ENCODE measurements around the gene BMPER.

Gene BMPER

DNA sequence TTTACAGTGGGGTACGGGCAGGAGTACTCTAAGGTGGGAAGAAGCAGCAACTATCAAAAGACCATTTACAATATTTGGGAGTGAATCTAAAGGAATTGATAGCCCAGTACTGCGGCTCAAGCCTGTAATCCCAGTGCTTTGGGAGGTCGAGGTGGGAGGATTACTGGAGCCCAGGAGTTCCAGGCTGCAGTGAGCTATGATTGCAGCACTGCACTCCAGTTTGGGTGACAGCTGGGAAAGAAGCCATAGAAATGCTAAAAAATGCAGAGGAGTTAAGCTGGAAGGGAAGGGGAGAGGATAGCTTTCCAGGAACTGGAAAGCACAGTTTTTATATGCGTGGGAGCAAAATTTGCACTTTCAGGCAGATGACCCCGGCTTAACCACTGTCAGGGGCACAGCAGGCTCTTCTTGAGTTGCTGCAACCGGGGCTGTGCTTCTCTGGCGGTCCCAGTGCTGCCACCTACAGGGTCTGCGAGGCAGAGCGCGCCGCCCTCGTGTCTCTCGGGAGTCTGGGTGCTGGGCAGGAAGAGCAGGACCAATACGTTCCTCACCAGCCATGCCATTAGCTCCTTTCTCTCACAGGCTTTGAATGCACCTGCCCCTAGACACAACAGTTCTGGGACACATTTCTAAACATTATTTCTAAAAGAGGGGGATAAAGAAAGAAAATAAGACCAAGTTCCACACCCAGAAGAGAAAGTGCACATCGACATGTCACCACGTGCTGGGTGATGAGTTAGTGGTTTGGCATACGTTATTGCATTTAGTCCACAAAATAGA, 10.1 kb upstream of the BMPER start:
- H3K4me3 ChIP-seq (ENCODE audit: low read depth, low read length) = no peak overlapping the region

DNA sequence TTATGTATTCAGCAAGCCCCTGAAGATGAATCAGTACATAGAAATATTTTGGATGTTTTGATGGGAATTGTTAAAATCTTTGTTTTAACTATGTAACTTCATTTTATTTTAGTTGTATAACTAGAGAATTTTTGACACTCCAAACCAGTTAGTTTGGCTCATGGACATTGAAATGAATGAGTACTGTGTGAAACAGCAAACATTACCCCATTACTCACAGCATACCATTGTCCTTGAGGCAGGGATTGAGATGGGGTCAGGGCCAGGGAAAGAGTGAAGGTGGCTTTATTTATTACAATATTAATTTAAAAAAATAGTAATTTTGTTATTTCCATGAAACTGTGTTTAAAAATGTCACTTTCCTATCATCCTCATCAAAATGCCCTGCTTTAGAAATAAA, 4.8 kb upstream of the BMPER start:
- H3K36me3 ChIP-seq (ENCODE audit: control insufficient read depth, insufficient read depth, low read length) = no peaks in the 10 kb centered on the region
- peaks cover 22% of the 10 kb centered on the region for H3K4me1 ChIP-seq (ENCODE audit: control insufficient read depth, insufficient read depth, low read length)
- H3K9ac ChIP-seq (ENCODE audit: low read depth, low read length) = no peak overlapping the region
- H3K27me3 ChIP-seq (ENCODE audit: control insufficient read depth, insufficient read depth, low read length) = peaks cover 17% of the 10 kb centered on the region
- H3K4me3 ChIP-seq (ENCODE audit: low read depth, low read length) = no peak overlapping the region
- H3K9me3 ChIP-seq (ENCODE audit: control insufficient read depth, insufficient read depth, low read length) = no peaks in the 10 kb centered on the region

More for the DNA sequence above, 10.1 kb upstream of the BMPER start:
- H3K4me1 ChIP-seq (ENCODE audit: control insufficient read depth, insufficient read depth, low read length) = peaks cover 10% of the 10 kb centered on the region
- no peaks in the 10 kb centered on the region for H3K27me3 ChIP-seq (ENCODE audit: control insufficient read depth, insufficient read depth, low read length)
- H3K36me3 ChIP-seq (ENCODE audit: control insufficient read depth, insufficient read depth, low read length) = no peaks in the 10 kb centered on the region
- no peaks in the 10 kb centered on the region for H3K9me3 ChIP-seq (ENCODE audit: control insufficient read depth, insufficient read depth, low read length)
- H3K9ac ChIP-seq (ENCODE audit: low read depth, low read length) = no peak overlapping the region

DNA sequence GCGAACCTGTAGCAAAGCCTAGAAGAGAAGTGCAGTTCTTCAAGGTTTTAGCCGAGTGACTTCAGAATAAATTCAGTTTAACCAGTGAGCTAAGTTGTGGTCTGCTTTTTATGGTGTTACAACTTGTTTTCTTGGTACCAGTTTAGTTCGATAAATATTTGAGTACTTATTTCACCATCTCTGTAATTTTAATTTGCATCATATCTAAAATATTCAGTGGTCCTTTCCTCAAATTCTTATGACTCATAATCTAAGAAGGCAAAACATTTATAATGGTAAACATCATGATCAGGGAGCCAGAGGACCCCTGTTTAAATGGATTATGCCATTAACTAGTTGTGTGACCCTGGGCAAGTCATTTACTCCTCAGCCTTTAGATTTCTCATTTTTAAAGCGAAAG, 4.1 kb upstream of the BMPER start:
- H3K27me3 ChIP-seq (ENCODE audit: control insufficient read depth, insufficient read depth, low read length) = peaks cover 21% of the 10 kb centered on the region
- H3K9me3 ChIP-seq (ENCODE audit: control insufficient read depth, insufficient read depth, low read length) = no peaks in the 10 kb centered on the region

DNA sequence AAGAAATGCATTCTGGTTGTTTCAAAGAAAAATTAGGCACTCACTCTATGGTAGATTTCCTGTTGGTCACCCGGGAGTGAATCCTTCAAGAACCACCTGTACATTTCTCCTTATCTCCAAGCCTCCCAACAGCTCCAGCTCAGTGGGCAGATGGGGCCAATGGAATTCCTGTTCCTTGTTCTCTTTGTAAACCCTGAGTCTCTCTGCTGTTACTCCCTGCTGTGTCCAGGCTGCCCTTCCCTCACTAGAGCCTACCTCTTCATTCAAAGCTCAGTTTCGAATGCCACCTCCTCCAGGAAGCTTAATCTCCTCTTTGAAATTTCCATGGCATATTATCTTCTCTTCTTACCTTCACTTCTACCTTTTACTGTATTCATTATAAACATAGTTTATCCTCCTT, 3.5 kb upstream of the BMPER start:
- Histone ChIP-seq H3K4me3 (ENCODE audit: low read depth, low read length) (no peak overlapping the region), H3K9ac (ENCODE audit: low read depth, low read length) (no peak overlapping the region), H3K4me1 (ENCODE audit: control insufficient read depth, insufficient read depth, low read length) (peaks cover 20% of the 10 kb centered on the region), H3K9me3 (ENCODE audit: control insufficient read depth, insufficient read depth, low read length) (no peaks in the 10 kb centered on the region), H3K27me3 (ENCODE audit: control insufficient read depth, insufficient read depth, low read length) (peaks cover 27% of the 10 kb centered on the region), H3K36me3 (ENCODE audit: control insufficient read depth, insufficient read depth, low read length) (no peaks in the 10 kb centered on the region)

More for the DNA sequence above, 4.1 kb upstream of the BMPER start:
- H3K4me1 ChIP-seq (ENCODE audit: control insufficient read depth, insufficient read depth, low read length) = peaks cover 22% of the 10 kb centered on the region
- no peak overlapping the region for H3K9ac ChIP-seq (ENCODE audit: low read depth, low read length)
- no peak overlapping the region for H3K4me3 ChIP-seq (ENCODE audit: low read depth, low read length)
- H3K36me3 ChIP-seq (ENCODE audit: control insufficient read depth, insufficient read depth, low read length) = no peaks in the 10 kb centered on the region

DNA sequence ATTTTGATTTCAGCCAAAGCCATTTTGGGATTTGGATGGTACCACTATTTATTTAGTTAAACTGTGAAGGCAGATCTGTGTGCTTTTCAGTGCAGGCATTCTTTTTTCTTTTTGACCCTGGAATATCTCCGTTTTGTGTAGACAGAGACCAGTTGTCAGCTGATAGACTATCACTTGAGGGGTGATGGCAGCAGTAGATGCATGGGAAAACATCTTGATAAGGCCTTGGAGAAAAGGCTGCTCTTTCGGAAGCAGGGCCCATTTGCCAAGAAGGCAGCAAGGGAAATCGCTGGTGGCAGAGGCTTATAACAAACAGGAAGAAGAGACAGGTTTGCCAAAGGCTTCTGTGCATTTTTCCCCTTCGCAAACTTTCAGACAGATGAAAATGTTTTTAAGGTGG, 2.6 kb upstream of the BMPER start:
- Histone ChIP-seq H3K4me1 (ENCODE audit: control insufficient read depth, insufficient read depth, low read length) (peaks cover 12% of the 10 kb centered on the region), H3K9me3 (ENCODE audit: control insufficient read depth, insufficient read depth, low read length) (no peaks in the 10 kb centered on the region), H3K36me3 (ENCODE audit: control insufficient read depth, insufficient read depth, low read length) (no peaks in the 10 kb centered on the region), H3K27me3 (ENCODE audit: control insufficient read depth, insufficient read depth, low read length) (peaks cover 36% of the 10 kb centered on the region), H3K9ac (ENCODE audit: low read depth, low read length) (no peak overlapping the region), H3K4me3 (ENCODE audit: low read depth, low read length) (no peak overlapping the region)

DNA sequence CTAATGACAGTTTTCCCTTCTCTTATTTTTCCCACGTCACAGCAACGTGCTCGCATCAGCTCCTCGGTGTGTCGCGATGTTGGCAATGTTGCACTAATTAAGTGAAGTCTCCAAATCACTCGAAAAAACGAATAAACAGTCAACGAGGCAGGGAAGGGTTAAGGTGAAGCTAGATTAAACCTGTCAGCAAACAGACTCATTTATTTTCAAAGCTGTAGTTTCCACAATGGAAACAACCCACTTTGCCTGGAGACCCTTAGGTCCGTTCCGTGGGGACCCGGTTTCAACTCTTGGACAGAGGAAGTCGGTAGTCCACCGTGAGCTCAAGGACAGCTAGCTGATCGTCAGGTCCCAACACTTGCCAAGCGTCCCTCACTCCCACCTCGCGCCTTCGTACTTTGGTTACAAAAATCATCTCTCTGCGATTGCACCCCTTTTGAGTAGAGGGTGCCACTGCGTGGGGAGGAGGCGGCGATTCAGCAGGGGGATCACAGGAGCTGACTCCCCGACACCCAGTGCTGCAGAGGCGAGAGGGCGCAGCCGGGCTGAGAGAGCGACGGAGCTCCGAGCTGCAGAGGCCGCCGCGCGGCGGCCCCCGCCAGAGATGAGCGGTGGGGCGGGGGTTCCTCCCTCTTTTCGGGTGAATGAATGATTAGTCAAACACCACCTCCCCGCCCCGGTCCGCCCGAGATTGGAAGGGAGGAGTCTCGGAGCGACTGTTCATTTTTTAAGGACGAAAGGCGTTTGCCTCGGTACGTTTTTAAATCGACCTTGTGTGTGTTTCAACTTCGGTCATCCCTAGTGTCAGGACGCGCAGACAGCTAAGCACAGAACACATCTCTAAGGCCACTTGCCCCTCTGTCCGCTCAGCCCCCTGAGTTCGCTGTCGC, 1.3 kb upstream of the BMPER start:
- Histone ChIP-seq H3K9ac (ENCODE audit: low read depth, low read length) (no peak overlapping the region), H3K27me3 (ENCODE audit: control insufficient read depth, insufficient read depth, low read length) (peaks cover 38% of the 10 kb centered on the region), H3K4me1 (ENCODE audit: control insufficient read depth, insufficient read depth, low read length) (peaks cover 12% of the 10 kb centered on the region), H3K36me3 (ENCODE audit: control insufficient read depth, insufficient read depth, low read length) (no peaks in the 10 kb centered on the region), H3K9me3 (ENCODE audit: control insufficient read depth, insufficient read depth, low read length) (no peaks in the 10 kb centered on the region), H3K4me3 (ENCODE audit: low read depth, low read length) (peak overlapping the region; percentile 76)

DNA sequence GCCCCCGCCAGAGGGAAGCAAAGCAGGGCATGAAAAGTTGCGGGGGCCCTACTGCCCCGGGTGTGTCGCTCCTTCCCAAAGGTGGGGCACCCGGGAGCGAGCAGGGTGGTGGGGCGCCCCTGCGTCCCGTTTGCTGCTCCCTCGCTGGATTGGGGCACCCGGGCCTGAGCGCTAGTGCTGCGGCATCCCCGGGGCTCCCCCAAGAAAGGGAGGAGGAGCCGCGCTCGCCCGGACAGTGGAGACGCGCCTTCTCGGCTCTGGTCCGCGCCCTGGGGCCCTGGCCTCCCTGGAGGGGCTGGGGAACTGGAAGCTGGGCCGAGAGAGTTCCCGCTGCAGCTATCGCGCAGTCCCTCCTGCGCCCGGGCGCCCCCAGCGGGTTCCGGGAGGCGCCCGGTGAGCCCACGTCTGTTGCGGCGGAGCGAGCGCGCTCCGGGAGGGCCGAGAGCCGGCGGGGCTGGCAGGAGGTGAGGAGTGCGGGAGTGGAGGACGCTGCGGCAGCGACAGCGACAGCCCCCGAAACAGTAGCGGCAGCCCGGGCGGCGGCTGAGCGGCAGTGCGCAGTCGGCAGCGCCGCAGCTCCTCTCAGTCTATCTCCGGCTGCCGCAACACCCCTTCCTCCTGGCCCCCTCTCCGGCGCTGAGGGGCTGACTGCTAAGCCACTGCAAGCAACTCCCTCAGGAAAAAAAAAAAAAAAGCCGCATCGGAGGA, 504 bp upstream of the BMPER start:
- Histone ChIP-seq H3K4me1 (ENCODE audit: control insufficient read depth, insufficient read depth, low read length) (peaks cover 12% of the 10 kb centered on the region), H3K36me3 (ENCODE audit: control insufficient read depth, insufficient read depth, low read length) (no peaks in the 10 kb centered on the region), H3K4me3 (ENCODE audit: low read depth, low read length) (peak overlapping the region; percentile 76), H3K27me3 (ENCODE audit: control insufficient read depth, insufficient read depth, low read length) (peaks cover 38% of the 10 kb centered on the region), H3K9ac (ENCODE audit: low read depth, low read length) (no peak overlapping the region), H3K9me3 (ENCODE audit: control insufficient read depth, insufficient read depth, low read length) (no peaks in the 10 kb centered on the region)

DNA sequence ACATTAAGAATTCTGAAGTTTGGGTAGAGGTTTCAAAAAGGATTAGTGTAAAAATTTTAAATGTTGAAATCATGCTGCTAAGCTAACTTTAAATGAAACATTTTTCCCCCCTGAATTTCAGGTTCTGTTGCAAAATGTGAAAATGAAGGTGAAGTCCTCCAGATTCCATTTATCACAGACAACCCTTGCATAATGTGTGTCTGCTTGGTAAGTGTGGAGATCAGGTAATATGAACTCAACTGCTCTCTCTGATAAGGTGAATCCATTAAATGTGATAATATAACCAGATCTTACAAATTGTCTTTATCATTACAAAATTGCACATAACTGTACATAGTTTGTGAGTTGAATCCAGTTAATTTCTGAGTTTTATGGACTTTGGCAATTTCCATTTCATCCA, 1.4 kb downstream of the BMPER start:
- no peak overlapping the region for H3K9ac ChIP-seq (ENCODE audit: low read depth, low read length)
- H3K4me3 ChIP-seq (ENCODE audit: low read depth, low read length) = no peak overlapping the region

DNA sequence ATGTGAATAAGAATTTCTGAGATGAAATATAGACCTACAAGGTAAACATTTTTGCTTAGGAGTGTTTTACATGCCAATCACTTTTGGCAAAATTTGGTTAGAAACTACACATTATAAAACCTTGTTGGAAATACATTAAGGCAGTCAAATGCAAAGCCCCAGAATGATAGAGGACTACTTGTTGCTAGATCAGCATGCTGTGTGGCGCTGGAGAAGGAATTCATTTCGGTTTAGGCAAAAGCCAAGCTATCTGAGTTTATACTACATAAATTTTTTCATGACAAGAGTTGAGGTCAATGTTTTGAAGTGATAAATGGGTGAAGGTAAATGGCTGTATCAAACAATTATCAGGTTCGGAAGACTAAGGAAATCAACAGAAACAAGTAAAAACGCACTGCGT, 2.3 kb downstream of the BMPER start:
- Histone ChIP-seq H3K27me3 (ENCODE audit: control insufficient read depth, insufficient read depth, low read length) (peaks cover 37% of the 10 kb centered on the region), H3K4me3 (ENCODE audit: low read depth, low read length) (no peak overlapping the region), H3K9ac (ENCODE audit: low read depth, low read length) (no peak overlapping the region)

More for the DNA sequence above, 1.4 kb downstream of the BMPER start:
- peaks cover 38% of the 10 kb centered on the region for H3K27me3 ChIP-seq (ENCODE audit: control insufficient read depth, insufficient read depth, low read length)
- no peaks in the 10 kb centered on the region for H3K36me3 ChIP-seq (ENCODE audit: control insufficient read depth, insufficient read depth, low read length)
- peaks cover 10% of the 10 kb centered on the region for H3K4me1 ChIP-seq (ENCODE audit: control insufficient read depth, insufficient read depth, low read length)
- H3K9me3 ChIP-seq (ENCODE audit: control insufficient read depth, insufficient read depth, low read length) = no peaks in the 10 kb centered on the region

DNA sequence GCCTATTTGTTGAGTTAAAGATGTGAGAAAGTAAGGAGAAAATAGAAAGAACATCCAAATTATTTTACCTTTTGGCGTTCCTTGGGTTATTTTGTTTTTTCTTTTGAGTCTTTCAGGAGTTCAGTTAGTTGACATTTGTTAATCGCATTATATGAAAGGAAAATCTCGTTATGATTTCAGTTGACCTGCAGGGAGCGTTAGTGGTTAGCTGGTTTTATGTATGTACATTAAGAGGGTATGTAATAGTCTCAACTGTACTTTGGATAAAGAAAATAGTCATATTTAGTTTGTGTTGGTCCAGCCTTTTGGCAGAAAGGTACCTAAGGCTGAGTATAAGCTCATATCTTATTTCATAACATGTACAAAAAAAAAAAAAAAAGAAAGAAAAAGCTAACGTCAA, 4.0 kb downstream of the BMPER start:
- Histone ChIP-seq H3K4me1 (ENCODE audit: control insufficient read depth, insufficient read depth, low read length) (no peaks in the 10 kb centered on the region), H3K4me3 (ENCODE audit: low read depth, low read length) (no peak overlapping the region), H3K9ac (ENCODE audit: low read depth, low read length) (no peak overlapping the region), H3K27me3 (ENCODE audit: control insufficient read depth, insufficient read depth, low read length) (peaks cover 22% of the 10 kb centered on the region), H3K36me3 (ENCODE audit: control insufficient read depth, insufficient read depth, low read length) (no peaks in the 10 kb centered on the region), H3K9me3 (ENCODE audit: control insufficient read depth, insufficient read depth, low read length) (no peaks in the 10 kb centered on the region)

More for the DNA sequence above, 2.3 kb downstream of the BMPER start:
- Histone ChIP-seq H3K9me3 (ENCODE audit: control insufficient read depth, insufficient read depth, low read length) (no peaks in the 10 kb centered on the region), H3K4me1 (ENCODE audit: control insufficient read depth, insufficient read depth, low read length) (peaks cover 3% of the 10 kb centered on the region), H3K36me3 (ENCODE audit: control insufficient read depth, insufficient read depth, low read length) (no peaks in the 10 kb centered on the region)

DNA sequence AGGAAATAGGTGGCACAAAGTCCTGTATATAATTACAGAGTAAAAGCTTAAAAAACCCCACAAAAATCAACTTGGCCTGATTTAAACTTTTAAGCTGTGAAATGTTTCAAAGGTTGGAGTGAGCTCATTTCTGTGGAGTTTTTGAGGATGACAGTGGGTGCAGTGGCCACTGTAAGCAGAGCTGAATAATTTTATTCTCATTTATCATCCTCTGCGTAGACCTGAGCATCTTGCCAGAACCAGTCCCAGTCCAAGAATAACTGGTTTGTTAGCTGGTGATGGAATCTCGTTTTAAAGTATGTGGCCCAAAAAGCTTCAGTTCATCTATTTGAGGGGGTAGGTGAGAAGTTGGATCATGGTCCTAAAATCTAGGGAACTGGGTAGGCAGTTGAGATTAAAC, 4.4 kb downstream of the BMPER start:
- Histone ChIP-seq H3K27me3 (ENCODE audit: control insufficient read depth, insufficient read depth, low read length) (peaks cover 22% of the 10 kb centered on the region), H3K36me3 (ENCODE audit: control insufficient read depth, insufficient read depth, low read length) (no peaks in the 10 kb centered on the region), H3K4me3 (ENCODE audit: low read depth, low read length) (no peak overlapping the region), H3K4me1 (ENCODE audit: control insufficient read depth, insufficient read depth, low read length) (no peaks in the 10 kb centered on the region), H3K9ac (ENCODE audit: low read depth, low read length) (no peak overlapping the region), H3K9me3 (ENCODE audit: control insufficient read depth, insufficient read depth, low read length) (no peaks in the 10 kb centered on the region)

Measured in iPS-15b (cell line).